Dermis microvascular lymphatic vessel endothelial cell (primary cell): ENCODE data around the gene ARRB1. TPM values are rescaled to one million over a fixed set of nuclear protein-coding genes. Genes with fewer than 3 reads are reported as not detected.
A peak's percentile ranks its signal among the peaks of the same experiment; 100 is the strongest.
"Not testable (repeated sequence)": the region's sequence is repeated elsewhere in the genome, so short reads cannot be mapped to it uniquely, and the experiment has no call there.

Source experiments
- DNase-seq, 2 donors: peaks; one replicate each; pipeline versions ENCODE4 v3.0.0 to v3.0.0-alpha.2; 2010; ENCODE audit warnings: low read depth in 2 of 2
- total RNA-seq: library from RNA; depleted of rRNA; stranded (reverse); fragments of >200 nt; gene quantifications from 2 replicates; pipeline ENCODE4 v1.2.1, GENCODE V29; 2014

The ARRB1 gene
- total RNA-seq, 1 donor from 2014 or later, result 167 TPM

GRCh38 chr11:75276186-75276585 lies 75.3 kb downstream of the ARRB1 start:
- DNase-seq, result no peak

- peak in 1 of 2 donors; percentile 95 for DNase-seq
These were observed 75.9 kb downstream of the ARRB1 start for GRCh38 chr11:75275581-75275980.

DNA sequence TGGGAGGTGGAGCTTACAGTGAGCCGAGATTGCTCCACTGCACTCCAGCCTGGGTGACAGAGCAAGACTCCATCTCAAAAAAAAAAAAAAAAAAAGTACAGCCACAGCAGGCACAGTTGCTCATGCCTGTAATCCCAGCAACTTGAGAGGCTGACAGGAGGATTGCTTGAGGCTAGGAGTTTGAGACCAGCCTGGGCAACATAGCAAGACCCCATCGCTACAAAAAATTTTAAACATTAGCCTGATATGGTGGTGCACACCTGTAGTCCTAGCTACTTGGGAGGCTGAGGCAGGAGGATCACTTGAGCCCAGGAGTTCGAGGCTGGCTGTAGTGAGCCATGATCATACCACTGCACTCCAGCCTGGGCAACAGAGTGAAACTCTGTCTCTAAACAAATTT lies 76.7 kb downstream of the ARRB1 start:
- not testable (repeated sequence) for DNase-seq

DNA sequence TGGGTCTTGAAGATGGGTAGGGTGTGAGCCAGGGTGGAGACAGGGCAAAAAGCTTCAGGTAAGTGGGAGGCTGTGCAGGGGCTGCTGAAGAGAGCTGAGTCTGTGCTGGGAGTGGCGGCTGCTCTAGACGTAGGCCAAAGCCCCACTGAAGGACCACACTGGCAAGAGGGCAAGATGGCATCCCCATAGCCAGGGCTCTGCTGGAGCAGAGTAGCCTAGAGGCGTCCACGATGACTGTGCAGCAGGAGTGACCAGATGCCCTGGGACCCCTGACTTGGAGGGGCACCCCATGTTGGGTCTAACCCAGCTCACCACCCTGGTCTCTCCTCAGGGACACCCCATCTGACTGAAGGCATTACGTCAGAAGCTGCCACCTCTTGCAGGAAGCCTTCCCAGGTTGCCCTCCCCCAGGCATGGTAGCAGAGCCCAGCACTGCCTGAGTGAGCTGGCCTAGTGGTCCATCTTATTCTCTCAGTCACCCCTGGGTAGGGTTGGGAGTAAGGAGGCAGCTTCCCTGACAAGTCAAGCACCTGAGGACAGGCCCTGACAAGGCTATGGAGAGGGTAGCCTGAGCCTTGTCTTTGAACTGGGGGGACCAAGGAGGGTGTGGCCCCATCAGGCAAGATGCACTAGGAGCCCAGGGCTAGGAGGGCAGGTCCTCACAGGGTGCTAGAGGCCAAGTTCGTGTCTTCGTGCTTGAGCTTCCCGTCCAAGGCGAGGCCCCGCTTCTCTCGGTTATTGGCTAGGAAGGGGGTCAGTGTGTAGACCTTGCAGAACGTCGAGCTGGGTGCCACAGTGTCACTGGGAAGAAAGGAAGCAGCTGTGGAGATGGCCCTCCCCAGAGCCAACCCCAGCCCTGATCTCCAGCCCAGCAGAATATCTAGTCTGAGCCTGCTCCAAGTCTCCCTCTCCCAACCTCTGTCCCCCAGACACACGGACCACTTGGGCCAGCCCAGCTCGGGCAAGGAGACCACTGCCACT lies 77.8 kb downstream of the ARRB1 start:
- no peak for DNase-seq

- no peak for DNase-seq
These were observed 78.6 kb downstream of the ARRB1 start for GRCh38 chr11:75272821-75273301.

DNA sequence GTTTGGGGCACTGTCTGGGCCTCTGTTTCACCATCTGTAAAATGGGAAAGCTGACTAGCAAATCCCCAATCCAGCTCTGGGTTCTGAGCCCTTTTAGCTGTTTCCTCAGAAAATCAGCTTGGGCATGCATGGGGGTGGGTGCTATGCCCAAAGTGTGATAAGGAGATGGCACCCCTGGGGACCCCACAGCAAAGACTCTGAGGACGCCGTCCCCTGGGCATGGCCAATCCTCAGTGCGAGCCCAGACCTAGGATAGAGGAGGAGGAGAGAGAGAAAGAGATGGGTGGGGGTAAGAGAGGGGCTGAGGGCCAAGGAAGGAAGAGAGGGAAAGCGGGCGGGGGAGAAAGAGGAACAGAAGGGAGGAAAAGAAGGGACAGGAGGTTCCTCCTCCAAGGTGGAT lies 79.1 kb downstream of the ARRB1 start:
- DNase-seq, result no peak

- DNase-seq, result no peak
These were observed 79.7 kb downstream of the ARRB1 start for GRCh38 chr11:75271730-75272129.

- DNase-seq, result no peak
These were observed 80.5 kb downstream of the ARRB1 start for GRCh38 chr11:75270896-75271418.

DNA sequence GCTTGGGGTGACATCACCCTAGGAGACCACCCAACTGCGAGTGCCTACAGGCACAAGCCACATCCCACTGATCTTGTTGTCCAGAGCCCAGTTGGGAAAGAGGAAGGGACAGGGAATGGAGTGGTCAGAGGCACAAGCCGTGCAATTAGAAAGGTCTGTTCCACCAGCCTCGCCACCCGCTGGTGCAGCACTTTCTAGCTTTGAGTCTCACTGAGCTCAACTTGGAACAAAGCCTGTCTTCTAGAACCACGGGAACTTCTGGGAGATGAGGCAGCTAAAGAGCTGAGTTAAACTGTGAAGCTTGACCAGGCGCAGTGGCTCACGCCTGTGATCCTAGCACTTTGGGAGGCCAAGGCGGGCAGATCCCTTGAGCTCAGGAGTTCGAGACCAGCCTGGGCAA lies 81.6 kb downstream of the ARRB1 start:
- DNase-seq, result no peak

GRCh38 chr11:75269367-75269660 lies 82.1 kb downstream of the ARRB1 start:
- no peak for DNase-seq

GRCh38 chr11:75268626-75269366 lies 82.7 kb downstream of the ARRB1 start:
- no peak for DNase-seq

DNA sequence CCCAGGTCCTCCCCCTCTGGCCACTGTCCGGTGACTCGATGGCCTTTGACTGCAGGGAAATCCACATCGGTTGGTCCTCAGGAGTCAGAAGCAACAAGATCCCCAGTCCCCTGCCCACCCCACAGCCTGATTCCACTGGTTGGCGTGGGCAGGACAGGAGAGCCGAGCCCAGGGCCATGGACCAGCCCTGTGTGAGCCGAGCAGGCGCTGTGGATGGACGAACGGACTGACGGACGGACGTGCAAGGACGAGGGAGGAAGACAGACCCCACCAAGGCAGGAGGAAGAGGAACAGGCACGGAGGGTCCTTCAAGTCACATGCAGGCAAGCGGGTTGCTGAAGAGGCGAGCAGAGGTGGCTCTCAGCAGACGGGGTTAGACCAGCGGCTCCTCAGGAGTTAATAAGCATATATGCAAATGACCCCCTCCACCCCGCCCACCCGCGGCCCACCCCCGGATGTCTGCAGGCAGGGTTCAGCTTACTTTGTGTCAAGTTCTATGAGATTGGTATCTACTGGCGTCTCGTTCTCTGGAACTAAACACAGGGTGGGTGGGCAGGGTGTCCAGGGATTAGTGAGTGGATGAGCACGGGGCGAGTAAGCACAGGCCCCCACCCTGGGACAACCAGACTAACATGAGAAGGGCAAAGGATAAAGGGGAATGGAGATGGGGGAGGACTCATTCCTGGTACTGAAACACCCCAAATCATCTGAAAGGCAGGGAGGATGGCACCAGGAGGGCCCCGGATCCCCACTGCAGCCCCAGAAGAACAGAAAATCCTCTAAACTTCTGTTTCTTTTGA lies 84.1 kb downstream of the ARRB1 start:
- no peak for DNase-seq

DNA sequence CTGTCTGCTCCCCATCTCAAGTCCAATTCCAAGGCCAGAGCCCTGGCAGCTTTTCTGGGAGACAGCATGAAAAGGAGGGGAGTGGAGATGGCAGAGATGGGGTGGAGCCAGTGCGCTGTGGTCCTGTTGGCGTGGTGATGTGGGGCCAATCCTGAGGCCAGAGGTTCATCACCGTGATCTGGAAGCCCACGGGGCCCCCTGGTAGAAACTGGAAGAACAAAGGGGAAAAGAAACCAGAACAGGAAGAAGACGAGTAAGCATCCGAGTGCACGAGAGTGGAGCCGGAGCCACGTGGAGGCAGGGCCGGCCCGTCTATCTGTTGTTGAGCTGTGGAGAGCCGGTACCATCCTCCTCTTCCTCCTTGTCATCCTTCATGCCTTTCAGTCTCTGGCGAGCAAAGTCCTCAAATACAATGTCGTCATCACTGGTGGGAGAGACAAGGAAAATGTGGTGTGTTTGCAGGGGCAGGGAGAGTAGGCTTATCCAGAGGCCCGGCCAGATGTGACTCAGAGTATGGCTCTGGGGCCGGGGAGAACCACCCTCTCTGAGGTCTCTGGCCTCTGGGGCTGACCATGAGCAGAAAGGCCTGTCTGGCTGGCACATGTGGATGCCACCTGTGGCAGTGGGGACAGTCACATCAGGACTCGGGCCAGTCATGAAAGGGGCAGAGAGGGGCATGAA lies 85.5 kb downstream of the ARRB1 start:
- DNase-seq, result no peak

- no peak for DNase-seq
These were observed 86.5 kb downstream of the ARRB1 start for GRCh38 chr11:75264971-75265370.

DNA sequence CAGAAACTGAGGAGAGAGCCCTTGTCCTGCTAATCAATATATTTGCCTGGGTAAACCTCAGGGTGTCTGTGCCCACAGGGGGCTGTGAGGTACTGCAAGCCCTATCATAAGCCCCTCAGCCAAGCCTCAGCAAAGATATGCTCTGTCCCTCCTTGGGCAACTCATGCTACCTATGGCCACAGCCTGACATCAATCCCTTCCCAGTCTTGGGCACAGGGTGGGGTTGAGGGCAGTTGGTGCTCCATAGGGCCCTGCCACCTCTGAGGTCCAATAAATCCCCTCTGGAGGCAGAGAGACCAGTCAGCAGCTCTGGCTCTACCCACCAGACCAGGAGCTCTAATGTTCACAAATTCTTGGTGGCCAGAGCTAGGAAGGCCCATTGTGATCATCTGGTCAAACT lies 87.1 kb downstream of the ARRB1 start:
- DNase-seq, result no peak

- no peak for DNase-seq
These were observed 87.5 kb downstream of the ARRB1 start for GRCh38 chr11:75263944-75264349.

- DNase-seq, result no peak
These were observed 88.3 kb downstream of the ARRB1 start for GRCh38 chr11:75262961-75263852.

DNA sequence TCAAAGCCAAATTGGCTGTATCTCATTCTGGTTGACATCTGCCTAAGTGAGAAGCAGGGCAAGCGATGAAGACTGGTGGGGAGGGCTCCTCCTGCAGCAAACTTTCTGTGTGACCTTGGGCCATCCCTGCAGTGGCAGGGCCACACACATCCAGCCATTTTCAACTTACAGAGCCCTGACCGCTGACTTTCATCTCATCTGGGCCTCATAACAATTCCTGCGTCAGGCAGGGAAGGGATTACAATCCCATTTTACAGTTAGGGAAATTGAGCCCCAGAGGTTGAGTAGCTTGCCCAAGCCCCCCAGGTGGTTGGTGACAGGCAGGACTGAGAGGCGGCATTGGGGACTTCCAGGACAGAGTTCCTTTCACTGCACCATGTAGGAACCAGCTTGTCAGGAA lies 89.0 kb downstream of the ARRB1 start:
- no peak for DNase-seq

DNA sequence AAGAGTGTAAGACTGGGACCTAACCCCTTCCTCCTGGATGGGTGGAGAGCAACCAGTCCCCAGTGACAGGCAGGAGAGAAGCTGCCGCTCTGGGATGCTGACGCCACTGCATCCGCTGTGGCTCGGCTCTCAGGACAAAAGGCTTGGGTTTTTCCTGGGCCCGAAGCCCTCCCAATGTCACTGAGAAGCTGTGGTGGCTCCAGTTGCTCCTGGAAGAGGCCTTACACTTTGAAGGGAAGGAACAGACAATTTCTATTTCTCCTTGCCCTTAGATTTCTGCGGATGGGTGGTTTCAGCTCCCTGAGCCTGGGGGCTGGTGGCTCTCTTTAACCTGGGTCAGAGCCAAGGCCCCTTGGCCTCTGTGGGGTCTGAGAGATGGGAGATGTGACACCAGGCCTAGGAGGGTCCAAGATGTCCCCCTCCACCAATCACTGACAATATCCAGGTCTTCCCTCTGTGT lies 89.5 kb downstream of the ARRB1 start:
- no peak for DNase-seq
